Measurements from ENCODE around the gene RMI1.

- TF ChIP-seq POLR2A (IDR thresholded peaks at IDR 0.05): no peak
- no peak for TF ChIP-seq CTCF (IDR thresholded peaks at IDR 0.05)
These were observed 22.6 kb downstream of the RMI1 start for GRCh38 chr9:84003246-84003645.
